Activated T-helper 17 cell treated with anti-CD3 and anti-CD28 coated beads, Interleukin-2, amount 50 U/mL, for 72 hours (primary cell): ENCODE results near the gene PCNX1. TPM values are rescaled to one million over a fixed set of nuclear protein-coding genes. Genes with fewer than 3 reads are reported as not detected.
A peak's percentile ranks its signal among the peaks of the same experiment; 100 is the strongest.

ENCODE experiments used
- ATAC-seq: fragments of 150-1000 bp; cut with Tn5 transposase; replicated peaks from 2 replicates; pipeline ENCODE4 v1.10.0; 2021; ENCODE audit warnings: mild to moderate bottlenecking, moderate library complexity
- H3K27ac Mint-ChIP-seq: one replicate; pipeline ENCODE4 v1.8.0; 2022; ENCODE audit warnings: mixed read lengths
- H3K27me3 Mint-ChIP-seq: one replicate; pipeline ENCODE4 v1.8.0; 2022; ENCODE audit warnings: mixed read lengths
- H3K36me3 Mint-ChIP-seq: one replicate; pipeline ENCODE4 v1.8.0; 2022; ENCODE audit warnings: low read depth, mild to moderate bottlenecking, mixed read lengths
- H3K4me1 Mint-ChIP-seq: one replicate; pipeline ENCODE4 v1.8.0; 2022; ENCODE audit warnings: mixed read lengths
- H3K4me3 Mint-ChIP-seq: one replicate; pipeline ENCODE4 v1.8.0; 2022; ENCODE audit warnings: mild to moderate bottlenecking, mixed read lengths
- H3K9me3 Mint-ChIP-seq: one replicate; pipeline ENCODE4 v1.8.0; 2022; ENCODE audit warnings: mixed read lengths
- total RNA-seq, 2 donors: library from RNA; stranded (reverse); gene quantifications; one replicate each; pipeline ENCODE4 v1.2.3, GENCODE V29; 2022

PCNX1 gene
- total RNA-seq, 2 donors from 2014 or later, result 52.1 to 82.0 TPM

GRCh38 chr14:71108398-71109119 is 201.3 kb downstream of the PCNX1 start:
- peaks cover 5% of the 10 kb centered on the region for H3K4me1 Mint-ChIP-seq
- H3K4me3 Mint-ChIP-seq, result no peak overlapping the region
- no peaks in the 10 kb centered on the region for H3K9me3 Mint-ChIP-seq
- H3K27ac Mint-ChIP-seq, result peak overlapping the region; percentile 70
- H3K27me3 Mint-ChIP-seq, result no peaks in the 10 kb centered on the region
- peak; percentile 81 for ATAC-seq
- H3K36me3 Mint-ChIP-seq, result peaks cover 99% of the 10 kb centered on the region

- no peak for ATAC-seq
- peaks cover 91% of the 10 kb centered on the region for H3K36me3 Mint-ChIP-seq
- H3K9me3 Mint-ChIP-seq, result no peaks in the 10 kb centered on the region
- H3K4me3 Mint-ChIP-seq, result no peak overlapping the region
- peaks cover 1% of the 10 kb centered on the region for H3K4me1 Mint-ChIP-seq
- H3K27ac Mint-ChIP-seq, result no peak overlapping the region
- no peaks in the 10 kb centered on the region for H3K27me3 Mint-ChIP-seq
Measured at GRCh38 chr14:71113376-71113775, 206.1 kb downstream of the PCNX1 start.

- H3K27me3 Mint-ChIP-seq, result no peaks in the 10 kb centered on the region
- ATAC-seq, result no peak
Measured at GRCh38 chr14:71114565-71114964, 207.3 kb downstream of the PCNX1 start.

GRCh38 chr14:71115306-71115705 is 208.0 kb downstream of the PCNX1 start:
- peaks cover 74% of the 10 kb centered on the region for H3K36me3 Mint-ChIP-seq
- H3K4me1 Mint-ChIP-seq, result peaks cover 9% of the 10 kb centered on the region
- H3K9me3 Mint-ChIP-seq, result no peaks in the 10 kb centered on the region

More at GRCh38 chr14:71114565-71114964, 207.3 kb downstream of the PCNX1 start:
- no peak overlapping the region for H3K4me3 Mint-ChIP-seq
- H3K9me3 Mint-ChIP-seq, result no peaks in the 10 kb centered on the region
- H3K4me1 Mint-ChIP-seq, result peaks cover 9% of the 10 kb centered on the region
- peaks cover 82% of the 10 kb centered on the region for H3K36me3 Mint-ChIP-seq
- H3K27ac Mint-ChIP-seq, result no peak overlapping the region

GRCh38 chr14:71115821-71116567 is 208.7 kb downstream of the PCNX1 start:
- Mint-ChIP-seq H3K27ac (no peak overlapping the region), H3K9me3 (no peaks in the 10 kb centered on the region), H3K27me3 (no peaks in the 10 kb centered on the region), H3K4me1 (peaks cover 9% of the 10 kb centered on the region), H3K4me3 (no peak overlapping the region), H3K36me3 (peaks cover 67% of the 10 kb centered on the region)
- no peak for ATAC-seq

More at GRCh38 chr14:71115306-71115705, 208.0 kb downstream of the PCNX1 start:
- H3K27me3 Mint-ChIP-seq, result no peaks in the 10 kb centered on the region
- H3K27ac Mint-ChIP-seq, result no peak overlapping the region
- ATAC-seq, result no peak
- no peak overlapping the region for H3K4me3 Mint-ChIP-seq

GRCh38 chr14:71116568-71117122 is 209.4 kb downstream of the PCNX1 start:
- Mint-ChIP-seq H3K9me3 (no peaks in the 10 kb centered on the region), H3K4me3 (no peak overlapping the region), H3K4me1 (peaks cover 9% of the 10 kb centered on the region), H3K27ac (no peak overlapping the region), H3K27me3 (no peaks in the 10 kb centered on the region), H3K36me3 (peaks cover 61% of the 10 kb centered on the region)
- no peak for ATAC-seq

- peaks cover 15% of the 10 kb centered on the region for H3K4me1 Mint-ChIP-seq
- ATAC-seq, result peak; percentile 59
- peak overlapping the region; percentile 88 for H3K27ac Mint-ChIP-seq
- no peaks in the 10 kb centered on the region for H3K9me3 Mint-ChIP-seq
- peaks cover 47% of the 10 kb centered on the region for H3K36me3 Mint-ChIP-seq
- peak overlapping the region; percentile 42 for H3K4me3 Mint-ChIP-seq
- H3K27me3 Mint-ChIP-seq, result no peaks in the 10 kb centered on the region
Measured at GRCh38 chr14:71117839-71118743, 210.8 kb downstream of the PCNX1 start.

GRCh38 chr14:71119075-71119474 is 211.8 kb downstream of the PCNX1 start:
- Mint-ChIP-seq H3K4me1 (peaks cover 17% of the 10 kb centered on the region), H3K36me3 (peaks cover 38% of the 10 kb centered on the region), H3K27ac (peak overlapping the region; percentile 88), H3K4me3 (peak overlapping the region; percentile 42), H3K9me3 (no peaks in the 10 kb centered on the region), H3K27me3 (no peaks in the 10 kb centered on the region)
- peak; percentile 96 for ATAC-seq

- H3K27ac Mint-ChIP-seq, result peak overlapping the region; percentile 88
- H3K4me3 Mint-ChIP-seq, result no peak overlapping the region
- no peak for ATAC-seq
- no peaks in the 10 kb centered on the region for H3K9me3 Mint-ChIP-seq
- H3K27me3 Mint-ChIP-seq, result no peaks in the 10 kb centered on the region
- peaks cover 17% of the 10 kb centered on the region for H3K4me1 Mint-ChIP-seq
- H3K36me3 Mint-ChIP-seq, result peaks cover 30% of the 10 kb centered on the region
Measured at GRCh38 chr14:71119832-71120231, 212.6 kb downstream of the PCNX1 start.

GRCh38 chr14:71121001-71121400 is 213.7 kb downstream of the PCNX1 start:
- Mint-ChIP-seq H3K4me1 (peaks cover 17% of the 10 kb centered on the region), H3K27me3 (no peaks in the 10 kb centered on the region), H3K4me3 (no peak overlapping the region), H3K9me3 (no peaks in the 10 kb centered on the region), H3K27ac (peak overlapping the region; percentile 25), H3K36me3 (peaks cover 19% of the 10 kb centered on the region)
- no peak for ATAC-seq

- Mint-ChIP-seq H3K4me1 (peaks cover 17% of the 10 kb centered on the region), H3K27ac (peak overlapping the region; percentile 57), H3K27me3 (no peaks in the 10 kb centered on the region), H3K36me3 (peaks cover 11% of the 10 kb centered on the region), H3K9me3 (no peaks in the 10 kb centered on the region), H3K4me3 (no peak overlapping the region)
- ATAC-seq, result no peak
Measured at GRCh38 chr14:71121711-71122110, 214.5 kb downstream of the PCNX1 start.

- H3K36me3 Mint-ChIP-seq, result peaks cover 4% of the 10 kb centered on the region
- no peak overlapping the region for H3K4me3 Mint-ChIP-seq
- ATAC-seq, result no peak
- H3K9me3 Mint-ChIP-seq, result no peaks in the 10 kb centered on the region
- H3K4me1 Mint-ChIP-seq, result peaks cover 17% of the 10 kb centered on the region
- H3K27me3 Mint-ChIP-seq, result no peaks in the 10 kb centered on the region
- peak overlapping the region; percentile 15 for H3K27ac Mint-ChIP-seq
Measured at GRCh38 chr14:71122866-71123565, 215.8 kb downstream of the PCNX1 start.

GRCh38 chr14:71123579-71124135 is 216.4 kb downstream of the PCNX1 start:
- H3K4me3 Mint-ChIP-seq, result no peak overlapping the region
- no peaks in the 10 kb centered on the region for H3K27me3 Mint-ChIP-seq
- peaks cover 13% of the 10 kb centered on the region for H3K4me1 Mint-ChIP-seq
- no peaks in the 10 kb centered on the region for H3K9me3 Mint-ChIP-seq
- ATAC-seq, result no peak
- H3K36me3 Mint-ChIP-seq, result peaks cover under 1% of the 10 kb centered on the region
- H3K27ac Mint-ChIP-seq, result peak overlapping the region; percentile 15
